DMS53 (cell line): Measurements from ENCODE around the gene OPCML.

Experiments
- DNase-seq: peaks from one replicate; lab custom pipeline; 2025; lab: John Stamatoyannopoulos, UW

The OPCML gene

GRCh38 chr11:133232665-133233064 is 299.6 kb downstream of the OPCML start:
- DNase-seq: no peak

GRCh38 chr11:133230431-133230830 is 301.9 kb downstream of the OPCML start:
- DNase-seq: no peak

DNA sequence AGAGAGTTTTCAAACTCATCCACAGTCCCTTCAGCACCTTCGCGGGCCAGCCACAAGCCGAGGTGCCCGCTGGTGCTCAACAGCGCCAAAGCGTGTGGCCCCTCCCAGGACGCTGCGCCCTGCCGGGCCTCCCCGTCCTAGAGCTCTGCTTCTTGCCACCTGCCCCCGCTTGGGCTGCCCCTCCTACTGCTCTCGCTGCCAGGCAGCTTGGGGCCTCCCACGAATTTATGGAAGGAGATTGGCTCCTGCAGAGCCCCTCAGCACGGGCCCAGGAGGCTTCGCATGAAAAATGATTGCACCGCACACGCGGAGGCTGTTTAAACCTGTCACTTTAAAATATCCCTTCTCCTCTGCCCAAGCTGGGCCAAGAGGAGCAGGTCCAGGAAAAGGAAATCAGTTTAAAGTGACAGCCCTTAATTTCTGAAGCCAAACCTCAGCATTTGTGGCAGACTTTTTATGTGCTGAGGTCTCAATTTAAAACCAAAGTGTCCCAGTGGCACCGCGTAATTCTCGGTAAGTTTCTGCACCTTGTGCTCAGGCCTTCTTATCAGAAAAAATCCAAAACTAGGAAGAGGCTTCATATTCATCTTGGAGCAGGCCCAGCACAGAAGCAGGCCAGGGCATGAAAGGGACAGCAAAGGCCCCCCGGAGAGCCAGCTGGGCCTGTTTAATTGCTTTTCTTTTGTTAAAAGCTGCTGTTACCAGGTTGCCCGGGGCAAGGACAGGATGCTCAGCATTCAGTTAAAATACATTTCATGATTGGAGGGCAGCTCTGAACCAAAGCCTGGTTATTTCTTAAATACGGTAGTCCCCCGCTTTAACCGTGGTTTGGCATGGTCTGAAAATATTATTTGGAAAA is 303.6 kb downstream of the OPCML start:
- no peak for DNase-seq

DNA sequence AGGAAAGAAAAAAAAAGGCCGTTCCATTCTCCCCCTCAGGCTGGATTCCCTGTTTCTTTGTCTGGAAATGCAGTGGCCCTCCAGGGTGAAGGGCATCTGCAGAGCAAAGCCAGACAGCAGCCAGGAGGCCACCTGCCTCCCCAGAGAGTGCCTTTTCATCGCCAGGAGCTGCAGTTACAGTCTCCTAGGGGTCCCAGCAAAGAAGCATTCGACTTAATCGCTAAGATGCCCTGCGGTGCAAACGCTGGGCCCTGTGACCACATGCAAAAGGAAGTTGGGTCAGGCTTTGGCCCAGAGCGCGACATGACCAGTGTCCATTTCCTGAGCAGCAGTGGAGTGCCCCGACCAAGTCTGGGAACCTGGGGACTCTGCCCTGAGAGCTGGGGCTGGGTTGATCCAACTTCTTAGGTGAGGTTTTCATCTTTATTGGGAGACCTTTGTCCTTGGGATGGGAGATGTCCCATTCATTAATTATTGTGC is 304.6 kb downstream of the OPCML start:
- no peak for DNase-seq

GRCh38 chr11:133224271-133224670 is 308.0 kb downstream of the OPCML start:
- no peak for DNase-seq

- no peak for DNase-seq
These were observed 309.6 kb downstream of the OPCML start for GRCh38 chr11:133222425-133223330.

GRCh38 chr11:133219543-133219942 is 312.8 kb downstream of the OPCML start:
- DNase-seq: no peak

DNA sequence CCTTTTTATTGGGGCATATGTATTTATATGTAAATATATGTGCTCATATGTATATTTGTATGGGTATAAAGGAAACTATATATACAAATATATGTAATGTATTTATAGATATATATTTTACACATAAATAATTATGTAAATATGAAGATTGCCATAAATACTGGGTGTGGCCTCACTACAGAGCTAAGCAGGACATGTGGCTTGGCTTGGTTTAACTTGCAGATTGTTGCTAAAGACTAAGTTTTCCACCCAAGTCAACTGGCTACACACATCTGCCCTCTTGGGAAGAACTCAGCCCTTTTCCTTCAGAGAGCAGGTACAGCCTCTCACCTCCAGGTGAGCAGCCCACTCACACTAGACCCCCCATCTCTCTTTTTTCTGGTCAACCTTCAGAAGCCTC is 315.5 kb downstream of the OPCML start:
- no peak for DNase-seq

GRCh38 chr11:133215596-133216230 is 316.6 kb downstream of the OPCML start:
- DNase-seq: no peak

DNA sequence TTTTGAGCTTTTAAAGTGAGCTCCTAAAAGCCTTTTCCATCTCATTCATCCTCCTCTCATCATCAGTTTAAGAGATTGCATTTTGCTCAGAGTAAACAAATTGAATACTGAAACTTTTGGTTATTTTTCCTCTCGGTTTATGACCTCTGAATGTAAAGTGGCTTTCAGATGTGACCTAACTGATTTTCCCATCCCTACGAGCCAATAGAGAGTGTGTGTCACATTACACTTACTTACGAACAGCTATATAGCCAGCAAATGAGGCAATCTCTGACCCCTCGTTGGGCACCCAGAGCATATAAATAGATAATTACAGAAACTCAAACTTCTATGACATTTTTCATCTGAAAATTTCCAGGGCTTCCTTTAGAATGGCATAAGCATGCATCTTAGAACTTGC is 317.7 kb downstream of the OPCML start:
- no peak for DNase-seq

GRCh38 chr11:133212201-133212600 is 320.1 kb downstream of the OPCML start:
- DNase-seq: no peak

DNA sequence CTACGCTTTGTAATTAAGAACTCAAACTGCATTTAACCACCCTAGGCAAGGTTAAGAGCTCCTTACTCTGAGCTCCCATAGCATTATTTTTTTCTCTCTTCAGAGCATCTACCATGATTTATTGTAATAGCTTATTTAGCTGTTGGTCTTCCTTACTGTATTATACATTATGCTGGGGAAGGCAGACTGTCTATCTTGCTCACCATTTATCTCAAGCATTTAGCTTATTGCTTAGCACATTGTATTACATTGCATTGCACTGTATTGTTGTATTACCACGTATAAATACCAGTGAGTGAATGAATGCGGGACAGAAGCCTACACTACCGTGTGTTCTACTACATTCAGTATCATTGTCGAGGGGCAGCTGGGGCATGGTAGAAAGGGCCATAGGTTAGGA is 324.3 kb downstream of the OPCML start:
- DNase-seq: no peak

DNA sequence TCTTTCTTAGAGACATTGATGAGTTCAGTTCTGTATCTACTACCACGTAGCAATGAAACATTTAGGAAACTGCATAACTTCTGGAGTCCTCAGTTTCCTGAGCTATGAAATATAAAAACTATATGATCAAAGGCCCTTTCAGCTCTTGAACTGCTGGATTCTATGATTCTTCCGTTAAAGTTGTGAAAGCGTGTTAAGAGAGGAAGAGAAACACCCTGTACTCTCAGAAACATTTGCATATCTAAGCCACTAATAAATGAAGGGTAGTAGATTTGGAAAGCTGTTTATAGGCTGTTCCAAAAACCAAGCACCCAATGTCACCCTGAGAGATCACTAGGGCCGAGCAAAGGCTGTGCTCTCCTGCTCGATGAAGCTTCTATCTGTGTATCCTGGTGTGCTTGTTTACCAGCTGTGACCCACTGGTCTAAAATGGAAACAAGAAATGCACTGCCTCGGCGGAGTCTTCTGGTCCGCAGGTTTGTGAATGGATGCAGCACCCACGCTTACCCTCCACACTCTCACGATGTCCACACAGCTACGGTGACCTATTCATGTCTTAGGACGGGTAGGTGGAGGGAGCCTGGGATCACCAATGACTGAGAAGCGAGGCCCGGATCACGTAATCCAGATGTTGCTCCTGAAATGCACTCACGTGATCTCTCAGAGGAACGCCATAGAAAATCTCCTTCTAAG is 325.8 kb downstream of the OPCML start:
- no peak for DNase-seq

GRCh38 chr11:133204158-133204557 is 328.1 kb downstream of the OPCML start:
- no peak for DNase-seq

GRCh38 chr11:133202816-133203215 is 329.5 kb downstream of the OPCML start:
- DNase-seq: no peak

DNA sequence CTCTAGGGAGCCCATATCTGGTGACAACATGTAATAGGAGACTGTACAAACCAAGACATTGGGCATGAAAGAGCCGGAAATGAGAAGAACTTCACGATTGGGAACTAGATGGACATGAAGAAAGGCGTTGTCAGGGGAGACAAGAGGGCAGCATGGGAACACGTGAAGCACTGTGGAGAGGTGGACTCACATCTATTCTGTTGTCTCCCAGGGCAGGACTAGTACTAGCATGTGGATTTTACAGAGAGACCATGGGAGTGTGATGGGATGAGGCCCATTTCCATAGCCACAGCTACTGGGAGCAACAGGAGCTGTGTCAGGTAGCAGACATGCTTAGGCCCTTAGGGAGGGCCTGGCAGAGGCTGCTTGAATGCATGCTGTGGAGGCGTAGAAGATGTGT is 333.9 kb downstream of the OPCML start:
- no peak for DNase-seq

DNA sequence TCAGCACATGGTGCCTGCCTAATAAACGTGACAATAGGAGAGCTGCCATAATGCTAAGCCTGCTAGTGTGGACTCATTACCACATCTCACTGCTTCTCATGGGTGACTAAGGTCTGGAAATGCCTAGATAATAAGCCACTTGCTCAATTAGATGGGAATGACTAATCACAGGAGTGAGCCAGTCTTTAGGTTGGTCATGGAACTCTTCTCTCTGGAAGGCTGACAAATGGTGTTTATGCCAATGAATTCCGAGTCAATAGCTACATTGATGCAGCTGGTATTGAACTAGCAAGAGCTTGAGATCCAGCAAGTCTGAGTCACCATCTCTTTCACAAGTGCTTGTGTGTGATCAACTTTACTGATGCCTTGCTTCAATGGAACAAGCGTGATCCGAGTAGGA is 334.9 kb downstream of the OPCML start:
- no peak for DNase-seq

- no peak for DNase-seq
These were observed 340.4 kb downstream of the OPCML start for GRCh38 chr11:133191931-133192330.

DNA sequence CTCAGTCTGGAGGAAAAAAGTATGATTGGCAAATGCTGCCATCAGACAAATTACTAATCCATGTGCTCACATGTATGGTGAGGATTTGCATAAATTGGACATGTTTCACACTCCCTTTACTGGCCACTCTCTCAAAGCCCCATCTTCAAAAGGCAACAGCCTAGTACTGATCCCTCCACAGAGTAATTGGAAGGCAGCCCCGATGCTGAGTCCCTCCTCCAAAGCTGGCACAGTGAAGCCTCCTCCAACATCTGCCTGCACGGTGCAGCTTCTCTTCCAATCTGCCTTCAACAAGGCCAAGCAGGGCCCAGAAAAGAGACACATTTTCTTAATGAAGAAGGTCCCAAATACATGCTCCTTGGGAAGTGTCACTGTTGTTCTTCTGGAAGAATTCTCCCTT is 350.6 kb downstream of the OPCML start:
- DNase-seq: no peak

GRCh38 chr11:133181066-133181465 is 351.2 kb downstream of the OPCML start:
- no peak for DNase-seq

- DNase-seq: no peak
These were observed 352.1 kb downstream of the OPCML start for GRCh38 chr11:133180201-133180600.

- no peak for DNase-seq
These were observed 355.6 kb downstream of the OPCML start for GRCh38 chr11:133176748-133177147.
